GM19023 (cell line): ENCODE results near the gene WASHC2C.
"Not testable (repeated sequence)": the region's sequence is repeated elsewhere in the genome, so short reads cannot be mapped to it uniquely, and the experiment has no call there.

ENCODE experiments used
- ATAC-seq: cut with Tn5 transposase; IDR thresholded peaks from one replicate; pipeline ENCODE4 v1.9.1; 2021; ENCODE audit warnings: mild to moderate bottlenecking, moderate library complexity; ENCODE audit not compliant: unreplicated experiment

The WASHC2C gene

DNA sequence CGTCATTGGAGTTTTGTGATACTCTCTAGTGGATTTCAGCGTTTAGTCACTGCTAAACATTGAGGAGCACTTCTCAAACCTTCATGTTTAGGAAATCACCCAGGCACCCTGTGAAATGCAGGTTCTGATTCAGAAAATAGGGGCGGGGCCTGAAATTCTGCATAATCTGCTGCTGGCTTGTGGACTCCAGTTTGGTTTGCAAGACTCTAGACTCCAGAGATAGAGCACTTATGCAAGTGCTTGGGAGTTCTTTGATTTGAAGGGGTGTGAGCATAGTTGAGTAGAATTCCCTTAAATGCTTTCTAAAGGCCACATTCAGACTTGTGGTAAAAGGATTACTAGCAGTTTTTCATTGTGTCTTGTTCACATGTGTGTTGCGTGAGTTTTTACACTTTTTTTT, 41.3 kb downstream of the WASHC2C start:
- ATAC-seq: not testable (repeated sequence)

DNA sequence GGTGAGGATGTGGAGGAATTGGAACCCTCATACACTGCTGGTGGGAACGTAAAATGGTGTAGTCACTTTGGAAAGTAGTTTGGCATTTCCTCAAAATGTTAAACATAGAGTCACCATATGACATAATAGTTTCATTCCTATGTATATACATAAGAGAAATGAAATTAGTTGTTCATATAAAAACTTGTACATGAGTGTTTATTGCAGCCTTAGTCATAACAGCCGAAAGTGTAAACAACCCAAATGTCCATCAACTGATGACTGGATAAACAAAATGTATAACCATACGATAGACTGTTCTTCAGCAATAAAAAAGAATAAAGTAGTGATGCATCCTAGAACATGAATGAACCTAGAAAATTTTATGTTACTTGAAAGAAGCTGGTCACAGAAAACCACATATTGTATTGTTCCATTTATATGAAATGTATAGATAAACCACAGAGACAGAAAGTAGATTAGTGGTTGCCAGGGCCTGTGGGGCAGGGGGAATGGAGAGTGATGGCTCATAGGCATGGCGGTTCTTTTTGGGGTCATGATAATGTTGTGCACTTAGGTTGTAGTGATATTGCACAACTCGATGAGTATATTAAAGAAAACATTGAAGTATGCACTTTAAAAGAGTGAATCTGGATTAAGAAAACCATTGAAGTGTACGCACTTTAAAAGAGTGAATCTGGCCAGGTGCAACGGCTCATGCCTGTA, 44.8 kb downstream of the WASHC2C start:
- ATAC-seq: not testable (repeated sequence)

DNA sequence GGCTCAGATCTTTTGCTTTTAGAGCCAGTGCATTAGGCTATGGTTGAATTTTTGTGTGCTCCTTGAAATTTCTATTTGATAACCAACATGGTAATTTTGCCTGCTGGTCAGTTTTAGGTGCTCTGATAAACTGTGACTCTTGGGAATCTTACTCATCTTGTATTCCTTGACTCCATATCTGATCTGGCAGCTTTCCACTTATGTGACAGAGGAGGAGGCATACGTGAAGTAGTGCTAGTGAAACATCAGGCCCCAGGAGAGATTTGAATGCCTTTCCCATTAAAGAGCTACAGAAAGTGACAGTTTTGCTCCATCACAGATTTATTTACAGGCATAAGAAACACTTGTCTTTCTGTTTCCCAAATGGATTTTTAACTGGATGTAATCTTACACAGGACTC, 59.2 kb downstream of the WASHC2C start:
- not testable (repeated sequence) for ATAC-seq

DNA sequence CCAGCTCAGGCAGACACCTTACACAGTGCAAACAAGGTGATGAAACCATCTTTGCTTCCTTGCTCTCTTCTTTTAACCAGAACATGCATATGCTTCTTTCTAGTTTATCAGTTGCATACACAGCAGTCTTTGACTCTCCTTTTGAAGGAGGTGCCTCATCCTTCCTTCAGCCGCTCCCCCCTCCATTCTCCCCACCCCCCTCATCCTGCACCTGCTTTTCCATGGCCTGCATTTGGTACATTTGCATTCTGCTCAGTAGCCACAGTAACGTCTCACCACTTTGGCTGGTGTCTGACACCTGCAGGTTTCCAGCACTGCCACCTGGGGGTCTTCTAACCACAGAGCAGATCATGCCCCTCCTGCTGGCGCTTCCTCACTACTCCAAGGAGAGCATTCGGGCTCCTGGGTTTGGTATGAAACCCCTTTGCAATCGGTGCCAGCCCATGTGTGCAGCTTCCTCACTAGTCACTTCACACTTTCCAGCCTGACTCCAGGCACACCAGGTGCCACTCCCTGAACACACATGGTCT, 60.2 kb downstream of the WASHC2C start:
- ATAC-seq: not testable (repeated sequence)

DNA sequence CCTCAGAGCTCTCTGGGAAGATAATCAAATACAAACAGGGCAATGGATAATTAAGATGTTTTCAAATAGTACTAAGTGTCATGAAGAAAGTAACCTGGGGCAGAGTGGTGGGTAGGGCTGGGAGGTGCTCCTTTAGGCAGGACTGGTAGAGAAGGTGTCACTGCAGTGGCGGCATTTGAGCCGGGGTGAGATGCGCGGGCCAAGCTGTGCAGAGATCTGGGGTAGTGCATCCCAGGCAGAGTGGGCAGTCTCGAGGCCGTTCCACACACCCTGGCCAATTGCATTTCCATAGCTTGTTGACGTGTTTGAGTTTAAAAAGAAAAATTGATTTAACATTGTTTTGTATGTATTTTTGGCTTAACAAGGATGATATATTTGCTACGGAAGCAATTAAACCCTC, 62.9 kb downstream of the WASHC2C start:
- ATAC-seq: not testable (repeated sequence)

DNA sequence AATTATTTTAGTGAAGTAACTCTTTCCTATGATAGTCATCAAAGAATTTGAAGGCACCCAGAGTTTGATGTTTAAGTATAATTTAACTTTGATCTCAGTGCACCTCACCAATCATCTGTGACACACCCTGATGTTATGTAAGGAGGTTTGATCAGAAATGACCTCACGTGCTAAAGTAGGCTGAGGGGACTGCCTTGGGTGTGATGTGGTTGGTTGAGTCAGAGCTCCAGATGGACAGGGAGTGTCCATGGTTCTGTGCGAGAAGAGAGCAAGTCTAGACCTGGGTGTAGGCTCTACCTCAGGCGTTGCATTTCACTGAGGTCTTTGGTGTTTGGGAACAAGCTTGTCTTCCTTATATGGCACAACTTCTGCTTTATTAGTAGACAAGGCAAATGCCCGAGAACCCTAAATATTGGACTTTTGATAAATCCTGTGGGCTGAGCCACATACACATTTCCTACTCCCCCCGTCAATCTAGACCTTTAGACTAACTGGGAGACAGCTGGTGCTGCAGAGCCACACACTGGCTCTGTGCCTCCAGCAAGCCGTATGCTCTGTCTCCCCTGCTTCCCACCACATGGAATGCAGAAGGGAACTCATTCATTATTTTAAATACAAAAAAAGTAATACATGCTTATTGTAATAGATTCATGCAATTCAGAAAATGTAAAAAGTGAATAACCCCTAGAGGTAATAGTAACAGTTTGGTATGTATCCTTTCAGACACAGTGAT, 63.8 kb downstream of the WASHC2C start:
- ATAC-seq: not testable (repeated sequence)

DNA sequence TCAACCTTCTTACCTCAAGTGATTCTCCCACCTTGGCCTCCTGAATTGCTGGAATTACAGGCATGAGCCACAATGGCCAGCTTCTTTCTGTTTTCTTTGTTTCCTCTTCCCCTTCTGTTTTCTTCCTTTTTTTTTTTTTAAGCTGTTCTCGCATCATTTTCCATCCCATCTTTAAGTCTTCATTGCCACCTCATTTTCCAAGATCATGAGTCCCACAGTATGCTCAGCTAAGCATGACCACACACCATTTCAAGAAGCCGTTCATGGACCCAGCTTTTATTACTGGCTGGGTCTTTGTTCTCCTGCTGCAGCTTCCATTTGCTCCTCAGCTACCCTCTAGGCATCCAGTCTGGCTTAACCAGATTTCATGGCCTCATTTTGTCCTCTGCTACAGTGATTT, 67.7 kb downstream of the WASHC2C start:
- ATAC-seq: not testable (repeated sequence)

DNA sequence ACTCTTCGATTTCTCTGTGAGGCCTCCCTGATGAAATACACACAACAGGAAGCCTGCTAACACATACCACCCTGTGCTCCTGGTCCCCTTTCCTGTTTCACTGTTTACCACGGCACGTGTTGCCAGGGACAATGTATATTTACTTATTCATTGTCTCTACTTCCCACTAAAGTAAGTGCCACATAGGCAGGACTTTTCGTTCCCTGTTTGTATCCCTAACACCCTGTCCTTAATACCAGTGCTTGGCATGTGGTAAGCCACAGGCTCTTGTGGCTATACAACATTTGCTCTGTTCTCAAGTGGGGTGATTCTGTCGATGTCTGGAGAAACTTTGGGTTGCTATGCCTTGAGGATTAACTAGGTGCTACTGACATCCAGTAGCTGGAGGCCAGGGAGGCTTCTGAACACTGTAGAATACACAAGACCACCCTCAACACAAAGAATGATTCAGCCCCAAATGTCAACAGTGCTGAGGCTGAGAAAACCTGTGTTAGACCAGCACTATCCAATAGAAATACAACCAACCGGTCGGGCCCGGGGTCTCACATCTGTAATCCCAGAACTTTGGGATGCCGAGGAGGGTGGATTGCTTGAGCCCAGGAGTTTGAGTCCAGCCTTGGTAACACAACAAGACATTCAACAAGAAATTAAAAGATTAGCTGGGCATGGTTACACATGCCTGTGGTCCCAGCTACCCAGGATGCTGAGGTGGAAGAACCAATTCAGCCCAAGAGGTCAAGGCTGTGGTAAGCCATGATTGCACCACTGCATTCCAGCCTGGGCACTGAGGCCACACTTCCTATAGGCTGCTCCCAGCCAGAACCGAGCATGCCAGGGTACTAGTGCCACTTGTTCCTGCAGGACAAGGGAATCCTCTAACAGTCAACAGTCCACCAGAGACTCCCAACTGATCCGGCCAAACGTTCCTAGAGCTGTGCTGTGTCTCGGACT, 76.3 kb downstream of the WASHC2C start:
- ATAC-seq: not testable (repeated sequence)

DNA sequence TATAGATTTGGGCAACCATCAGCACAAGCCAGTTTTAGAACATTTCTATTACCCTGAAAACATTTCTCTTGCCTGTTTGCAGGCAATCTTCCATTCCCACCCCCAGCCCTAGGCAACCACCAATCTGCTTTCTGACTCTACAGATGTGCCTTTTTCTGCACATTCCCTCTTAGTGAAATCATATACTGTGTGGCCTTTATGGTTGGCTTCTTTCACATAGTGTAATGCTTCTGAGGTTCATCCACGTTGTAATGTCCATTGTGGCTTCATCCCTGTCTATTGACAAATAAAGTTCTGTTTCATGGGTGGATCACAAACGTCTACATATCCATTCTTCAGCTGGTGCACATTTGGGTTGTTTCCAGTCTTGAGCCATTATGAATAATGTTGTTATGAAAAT, 77.9 kb downstream of the WASHC2C start:
- not testable (repeated sequence) for ATAC-seq

DNA sequence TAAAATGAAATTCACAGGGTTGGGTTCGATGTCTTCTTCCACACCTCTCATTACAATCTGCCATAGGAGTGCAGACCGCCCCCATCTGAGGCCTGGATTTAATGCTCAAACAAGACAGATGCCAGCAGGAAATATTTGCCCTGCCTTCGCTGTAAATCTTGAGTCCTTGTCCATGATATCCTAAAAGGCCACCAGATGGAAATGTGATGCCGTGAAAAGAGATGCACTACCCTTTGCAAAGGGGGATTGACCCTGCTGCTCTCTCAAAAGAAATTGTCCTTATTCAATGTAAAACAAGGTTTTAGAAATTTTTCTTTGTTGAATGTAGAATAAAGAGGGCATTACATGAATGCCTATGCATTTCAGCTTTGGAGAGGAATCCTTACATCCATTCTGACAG, 82.8 kb downstream of the WASHC2C start:
- no peak for ATAC-seq

DNA sequence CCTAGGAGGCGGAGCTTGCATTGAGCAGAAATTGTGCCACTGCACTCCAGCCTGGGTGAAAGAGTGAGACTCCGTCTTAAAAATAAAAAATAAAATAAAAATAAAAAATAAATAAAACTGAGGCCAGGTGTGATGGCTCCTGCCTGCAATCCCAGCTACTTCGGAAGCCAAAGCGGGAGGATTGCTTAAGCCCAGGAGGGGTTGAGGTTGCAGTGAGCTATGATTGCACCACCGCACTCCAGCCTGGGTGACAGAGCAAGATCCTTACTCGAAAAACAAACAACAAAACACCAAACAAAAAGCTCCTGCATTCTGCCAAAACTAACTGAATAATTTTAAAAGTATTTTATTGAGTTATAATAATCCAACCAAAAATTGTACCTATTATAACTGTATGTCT, 84.0 kb downstream of the WASHC2C start:
- ATAC-seq: no peak

DNA sequence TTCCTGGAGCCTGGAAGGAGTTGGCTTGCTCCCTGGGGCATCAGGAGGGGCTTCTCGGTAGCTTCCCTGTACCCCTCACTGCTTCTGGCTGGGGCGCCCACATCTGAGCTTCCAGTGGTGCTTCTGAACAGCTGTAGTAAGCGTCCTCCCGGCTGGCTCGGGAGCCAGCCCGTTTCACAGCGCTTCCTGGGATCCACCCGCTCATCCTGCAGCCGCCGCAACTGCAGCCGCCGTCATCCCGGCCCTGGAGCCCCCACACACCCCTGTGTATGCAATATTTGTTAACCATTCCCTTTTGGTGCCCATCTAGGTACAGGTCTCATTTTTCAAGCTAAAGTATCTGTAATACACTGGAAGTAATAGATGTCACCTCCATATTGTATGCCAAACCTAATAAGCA, 85.9 kb downstream of the WASHC2C start:
- ATAC-seq: not testable (repeated sequence)

DNA sequence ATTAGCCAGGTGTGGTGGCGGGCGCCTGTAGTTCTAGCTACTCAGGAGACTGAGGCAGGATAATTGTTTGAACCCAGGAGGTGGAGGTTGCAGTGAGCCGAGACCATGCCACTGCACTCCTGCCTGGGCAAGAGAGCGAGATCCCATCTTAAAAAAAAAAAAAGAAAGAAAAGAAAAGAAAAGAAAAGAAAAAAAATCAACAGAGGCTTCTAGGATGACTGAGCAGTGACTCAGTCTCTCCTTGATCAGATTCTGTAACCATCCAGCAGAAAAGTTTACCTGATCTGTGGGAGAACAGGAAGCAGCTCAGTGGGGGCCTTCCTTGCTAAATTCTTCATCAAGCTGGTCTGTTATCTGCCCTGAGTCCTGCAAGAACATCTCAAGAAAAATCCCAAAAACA, 87.1 kb downstream of the WASHC2C start:
- not testable (repeated sequence) for ATAC-seq

DNA sequence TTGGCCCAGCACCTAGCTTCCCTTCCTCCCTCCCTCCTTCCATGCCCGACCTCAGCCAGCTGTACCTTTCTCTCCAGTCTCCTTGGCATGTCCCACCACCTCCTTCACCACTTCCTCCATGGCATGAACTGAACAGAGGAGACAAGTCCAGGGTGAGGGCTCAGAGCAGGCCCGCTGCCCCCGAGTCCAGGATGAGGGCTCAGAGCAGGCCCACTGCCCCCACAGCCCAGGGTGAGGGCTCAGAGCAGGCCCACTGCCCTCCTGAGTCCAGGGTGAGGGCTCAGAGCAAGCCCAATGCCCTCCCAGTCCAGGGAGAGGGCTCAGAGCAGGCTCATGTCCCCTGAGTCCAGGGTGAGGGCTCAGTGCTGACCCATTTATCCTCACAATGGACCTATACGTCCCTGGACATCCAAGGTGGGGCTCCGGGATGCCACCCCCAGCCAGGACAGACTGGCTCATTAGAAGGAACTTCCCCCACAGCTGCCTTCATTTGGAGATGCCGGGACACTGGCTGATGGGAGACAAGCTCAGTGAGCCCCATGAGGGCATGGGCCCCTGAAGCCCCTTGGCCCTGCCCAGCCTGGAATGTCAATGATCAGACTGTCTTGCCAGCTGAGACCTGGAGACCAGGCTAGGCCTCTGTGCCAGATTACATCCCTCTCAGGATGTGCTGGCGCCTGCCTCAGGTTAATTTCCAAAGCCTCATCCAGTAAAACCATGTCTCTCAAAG, 90.2 kb downstream of the WASHC2C start:
- no peak for ATAC-seq

DNA sequence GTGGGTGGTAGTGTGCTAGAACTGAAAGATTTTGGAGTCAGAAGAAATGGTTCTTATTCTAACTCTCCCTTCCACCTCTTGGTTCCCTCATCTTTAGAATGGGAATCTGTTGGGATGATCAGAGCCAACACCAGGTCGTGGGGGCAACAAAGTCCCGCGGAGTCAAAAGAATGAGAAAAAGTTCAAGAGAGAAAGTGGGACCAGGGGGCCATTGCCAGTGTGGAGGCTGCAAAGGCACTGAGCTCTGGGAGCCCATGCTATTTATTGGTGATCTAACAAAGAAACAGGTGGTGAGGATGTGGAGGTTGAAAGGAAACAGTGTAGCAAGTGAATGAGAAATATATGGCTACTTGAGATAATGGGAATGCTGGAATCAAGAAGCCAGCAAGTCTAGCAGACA, 90.8 kb downstream of the WASHC2C start:
- no peak for ATAC-seq

DNA sequence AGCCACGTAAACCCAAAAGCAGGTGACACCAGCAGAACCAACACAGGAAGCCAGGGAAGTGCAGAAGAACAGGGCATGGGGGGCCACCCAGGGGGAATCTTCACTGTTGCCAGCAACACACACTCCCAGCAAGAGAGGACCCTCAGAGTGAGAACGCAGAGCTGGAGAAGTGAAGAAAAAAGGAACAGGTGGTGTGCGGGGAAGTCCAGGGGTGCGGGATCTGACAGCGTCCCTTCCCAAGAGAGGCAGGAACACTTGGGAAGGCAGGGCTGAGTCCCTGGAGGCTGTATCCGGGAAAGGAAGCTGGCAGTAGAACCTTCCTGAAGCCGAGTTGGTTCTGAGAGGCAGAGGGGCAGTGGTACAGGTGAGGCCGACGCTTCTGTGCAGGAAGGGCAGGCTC, 92.5 kb downstream of the WASHC2C start:
- ATAC-seq: no peak

DNA sequence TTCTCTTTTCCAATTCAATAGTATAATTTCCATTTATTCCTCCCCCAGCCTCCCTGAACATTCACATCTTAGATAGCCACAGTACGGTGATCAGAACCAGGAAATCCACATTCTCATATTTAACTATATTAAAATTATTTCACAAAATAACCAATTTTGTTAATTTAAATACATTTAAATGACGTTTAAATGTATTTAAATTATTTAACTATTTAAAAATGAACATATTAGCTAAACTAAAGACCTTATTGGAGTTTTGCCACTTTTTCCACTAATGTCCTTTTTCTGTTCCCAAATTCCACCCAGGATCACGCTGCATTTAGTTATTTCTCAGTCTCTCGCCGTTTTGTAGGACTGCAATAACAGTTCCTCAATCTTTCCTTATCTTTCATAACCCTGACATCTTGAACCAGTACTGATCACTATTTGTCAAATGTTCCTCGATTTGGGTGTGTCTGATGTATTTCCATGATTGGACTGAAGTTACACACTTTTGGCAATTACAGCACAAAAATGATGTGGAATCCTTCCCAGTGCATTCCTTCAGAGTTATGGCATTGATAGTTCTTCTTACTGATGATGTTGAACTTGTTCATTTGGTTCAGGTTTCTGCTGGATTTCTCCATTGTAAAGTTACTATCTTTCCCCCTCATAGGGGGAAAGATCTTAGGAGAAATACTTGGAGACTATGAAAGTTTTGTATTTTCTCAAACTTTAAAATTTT, 93.2 kb downstream of the WASHC2C start:
- ATAC-seq: not testable (repeated sequence)

DNA sequence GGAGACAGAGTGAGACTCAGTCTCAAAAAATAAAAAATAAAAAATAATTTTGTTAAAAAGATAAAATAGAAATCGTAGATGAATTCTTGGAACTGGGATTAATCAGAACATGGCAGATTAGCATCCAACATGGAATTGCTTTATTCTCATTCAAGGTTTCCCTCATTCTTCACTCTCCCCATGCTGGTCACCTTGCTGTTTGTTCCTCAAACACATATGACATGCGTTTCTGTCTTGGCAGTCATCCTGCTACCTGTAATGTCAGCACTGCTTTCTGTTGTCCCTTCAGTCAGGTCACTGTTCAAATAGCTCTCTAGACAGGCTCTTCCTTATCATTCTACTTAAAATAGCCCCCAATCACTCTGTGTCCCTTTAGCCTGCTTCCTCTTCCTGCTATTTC, 95.9 kb downstream of the WASHC2C start:
- not testable (repeated sequence) for ATAC-seq
